KMS-11 (cell line): ENCODE data around the gene CTIF.

ENCODE experiments used
- H2AFZ ChIP-seq: fragments of 200-600 bp; sonication (generic); 2 replicates; pipeline ENCODE4 v1.6.1; 2016; ENCODE audit warnings: antibody characterized with exemption, mixed run types, low read depth
- H3K27ac ChIP-seq: fragments of 200-600 bp; sonication (generic); 2 replicates; pipeline ENCODE4 v1.6.1; 2016; ENCODE audit warnings: mild to moderate bottlenecking, mixed run types
- H3K27me3 ChIP-seq: fragments of 200-600 bp; sonication (generic); 2 replicates; pipeline ENCODE4 v1.6.1; 2017; ENCODE audit warnings: mild to moderate bottlenecking, low read depth, mixed run types, moderate library complexity; ENCODE audit not compliant: insufficient read depth
- H3K36me3 ChIP-seq: fragments of 200-600 bp; sonication (generic); 2 replicates; pipeline ENCODE4 v1.6.1; 2017; ENCODE audit warnings: mild to moderate bottlenecking, mixed run types; ENCODE audit not compliant: insufficient read depth
- H3K4me1 ChIP-seq: fragments of 200-600 bp; sonication (generic); 2 replicates; pipeline ENCODE4 v1.6.1; 2016; ENCODE audit warnings: mild to moderate bottlenecking, low read depth, mixed run types; ENCODE audit not compliant: poor library complexity, severe bottlenecking
- H3K4me2 ChIP-seq: fragments of 200-600 bp; sonication (generic); 2 replicates; pipeline ENCODE4 v1.7.0; 2016; ENCODE audit warnings: mild to moderate bottlenecking, mixed run types
- H3K4me3 ChIP-seq: fragments of 200-600 bp; sonication (generic); IDR thresholded peaks from 2 replicates; pipeline ENCODE4 v1.6.1; 2017; ENCODE audit warnings: low read depth, low read length, mixed read lengths; ENCODE audit not compliant: insufficient read depth
- H3K79me2 ChIP-seq: fragments of 200-600 bp; sonication (generic); 2 replicates; pipeline ENCODE4 v1.6.1; 2016; ENCODE audit warnings: low read depth, mixed run types; ENCODE audit not compliant: insufficient read depth
- H3K9ac ChIP-seq: fragments of 200-600 bp; sonication (generic); 2 replicates; pipeline ENCODE4 v1.6.1; 2016; ENCODE audit warnings: mild to moderate bottlenecking, mixed run types
- H4K20me1 ChIP-seq: fragments of 200-600 bp; sonication (generic); 2 replicates; pipeline ENCODE4 v1.6.1; 2016; ENCODE audit warnings: mild to moderate bottlenecking, mixed run types; ENCODE audit not compliant: insufficient read depth
- CTCF ChIP-seq: fragments of 200-600 bp; sonication (generic); conservative IDR thresholded peaks from 2 replicates; pipeline ENCODE4 v1.6.1; 2017; ENCODE audit warnings: low read depth, mild to moderate bottlenecking, antibody characterized with exemption, low read length, moderate library complexity, mixed read lengths

The CTIF gene

GRCh38 chr18:48735681-48736255 is 196.9 kb downstream of the CTIF start:
- no peak for TF ChIP-seq CTCF
- no peak overlapping the region for H3K9ac ChIP-seq
- H3K4me1 ChIP-seq = no peaks in the 10 kb centered on the region
- H3K79me2 ChIP-seq = no peaks in the 10 kb centered on the region
- H4K20me1 ChIP-seq = no peaks in the 10 kb centered on the region
- no peaks in the 10 kb centered on the region for H3K36me3 ChIP-seq
- H3K27ac ChIP-seq = no peak overlapping the region
- H3K27me3 ChIP-seq = no peaks in the 10 kb centered on the region
- H3K4me3 ChIP-seq = no peak overlapping the region
- H2AFZ ChIP-seq = no peak overlapping the region
- no peak overlapping the region for H3K4me2 ChIP-seq

GRCh38 chr18:48736321-48737260 is 197.8 kb downstream of the CTIF start:
- Histone ChIP-seq H3K4me2 (no peak overlapping the region), H2AFZ (no peak overlapping the region), H3K27ac (no peak overlapping the region), H4K20me1 (no peaks in the 10 kb centered on the region), H3K9ac (no peak overlapping the region), H3K4me3 (no peak overlapping the region), H3K27me3 (no peaks in the 10 kb centered on the region), H3K36me3 (no peaks in the 10 kb centered on the region), H3K79me2 (no peaks in the 10 kb centered on the region), H3K4me1 (no peaks in the 10 kb centered on the region)
- TF ChIP-seq CTCF = no peak

- no peak overlapping the region for H3K4me3 ChIP-seq
- H3K9ac ChIP-seq = no peak overlapping the region
- no peaks in the 10 kb centered on the region for H4K20me1 ChIP-seq
- H3K36me3 ChIP-seq = no peaks in the 10 kb centered on the region
- H3K27ac ChIP-seq = no peak overlapping the region
- no peaks in the 10 kb centered on the region for H3K27me3 ChIP-seq
- no peak for TF ChIP-seq CTCF
- no peak overlapping the region for H2AFZ ChIP-seq
- no peaks in the 10 kb centered on the region for H3K79me2 ChIP-seq
- no peak overlapping the region for H3K4me2 ChIP-seq
- no peaks in the 10 kb centered on the region for H3K4me1 ChIP-seq
These were observed 200.6 kb downstream of the CTIF start for GRCh38 chr18:48739266-48740067.

- no peaks in the 10 kb centered on the region for H4K20me1 ChIP-seq
- no peaks in the 10 kb centered on the region for H3K36me3 ChIP-seq
- H2AFZ ChIP-seq = no peak overlapping the region
- H3K4me1 ChIP-seq = no peaks in the 10 kb centered on the region
- no peaks in the 10 kb centered on the region for H3K27me3 ChIP-seq
- H3K4me2 ChIP-seq = no peak overlapping the region
- no peak overlapping the region for H3K27ac ChIP-seq
- no peak for TF ChIP-seq CTCF
- H3K9ac ChIP-seq = no peak overlapping the region
- H3K4me3 ChIP-seq = no peak overlapping the region
- H3K79me2 ChIP-seq = no peaks in the 10 kb centered on the region
These were observed 201.2 kb downstream of the CTIF start for GRCh38 chr18:48740068-48740440.
